Neural progenitor cell (in vitro differentiated cells): Measurements from ENCODE around the gene ULK4.

ENCODE experiments used
- CTCF ChIP-seq: fragments of 200-600 bp; sonication (generic); IDR thresholded peaks from 2 replicates; pipeline ENCODE4 v1.5.1; 2017; ENCODE audit warnings: antibody characterized with exemption, mild to moderate bottlenecking
- EZH2 ChIP-seq: fragments of 200-600 bp; sonication (generic); IDR thresholded peaks from 2 replicates; pipeline ENCODE4 v1.6.1; 2017; ENCODE audit warnings: antibody characterized with exemption, mild to moderate bottlenecking, moderate library complexity

DNA sequence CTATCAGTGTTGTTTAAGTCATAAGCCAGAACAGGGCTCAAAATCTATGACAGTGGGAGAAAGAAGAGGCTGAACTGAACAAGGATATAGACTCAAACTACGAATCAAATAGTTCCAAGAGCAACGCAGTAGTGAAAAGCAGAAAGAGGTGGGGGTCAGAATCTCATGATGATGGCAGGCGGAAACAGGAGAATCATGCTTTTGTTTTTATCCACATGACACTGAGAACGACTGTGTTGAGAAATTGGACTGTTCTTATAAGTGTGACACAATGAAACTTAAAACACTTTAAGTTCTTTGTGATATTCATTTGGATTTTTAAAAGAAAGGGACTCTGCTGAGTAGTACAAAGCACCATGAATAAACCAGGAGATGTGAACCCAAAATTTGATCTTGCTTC, 309.4 kb downstream of the ULK4 start:
- TF ChIP-seq CTCF (no peak), EZH2 (no peak)
